Measurements from ENCODE around the gene USP17L22.
"Not testable (repeated sequence)": the region's sequence is repeated elsewhere in the genome, so short reads cannot be mapped to it uniquely, and the experiment has no call there.

USP17L22 gene, protein sequence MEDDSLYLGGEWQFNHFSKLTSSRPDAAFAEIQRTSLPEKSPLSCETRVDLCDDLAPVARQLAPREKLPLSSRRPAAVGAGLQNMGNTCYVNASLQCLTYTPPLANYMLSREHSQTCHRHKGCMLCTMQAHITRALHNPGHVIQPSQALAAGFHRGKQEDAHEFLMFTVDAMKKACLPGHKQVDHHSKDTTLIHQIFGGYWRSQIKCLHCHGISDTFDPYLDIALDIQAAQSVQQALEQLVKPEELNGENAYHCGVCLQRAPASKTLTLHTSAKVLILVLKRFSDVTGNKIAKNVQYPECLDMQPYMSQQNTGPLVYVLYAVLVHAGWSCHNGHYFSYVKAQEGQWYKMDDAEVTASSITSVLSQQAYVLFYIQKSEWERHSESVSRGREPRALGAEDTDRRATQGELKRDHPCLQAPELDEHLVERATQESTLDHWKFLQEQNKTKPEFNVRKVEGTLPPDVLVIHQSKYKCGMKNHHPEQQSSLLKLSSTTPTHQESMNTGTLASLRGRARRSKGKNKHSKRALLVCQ

DNA sequence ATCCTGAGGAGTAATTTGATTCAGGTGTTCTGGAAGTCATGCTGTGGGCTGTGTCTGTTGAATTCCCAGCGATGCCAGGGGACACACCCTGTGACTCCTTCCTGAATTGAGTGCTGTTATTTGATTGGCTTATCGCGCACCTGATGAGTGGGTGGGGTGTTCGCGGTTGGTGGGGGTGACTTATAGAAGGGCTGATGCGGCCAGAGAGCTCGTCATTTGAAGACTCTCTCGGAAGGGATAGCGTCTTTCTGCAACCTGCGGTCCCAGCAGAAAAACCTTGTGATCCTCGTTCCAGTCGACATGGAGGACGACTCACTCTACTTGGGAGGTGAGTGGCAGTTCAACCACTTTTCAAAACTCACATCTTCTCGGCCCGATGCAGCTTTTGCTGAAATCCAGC is at the start of gene USP17L22:
Gene USP17L22 (plus strand): TSS at position 301 of the 400 bp plus-strand sequence. CDS start 0 bp downstream, at position 301.
- DNase-seq, result not testable (repeated sequence)

DNA sequence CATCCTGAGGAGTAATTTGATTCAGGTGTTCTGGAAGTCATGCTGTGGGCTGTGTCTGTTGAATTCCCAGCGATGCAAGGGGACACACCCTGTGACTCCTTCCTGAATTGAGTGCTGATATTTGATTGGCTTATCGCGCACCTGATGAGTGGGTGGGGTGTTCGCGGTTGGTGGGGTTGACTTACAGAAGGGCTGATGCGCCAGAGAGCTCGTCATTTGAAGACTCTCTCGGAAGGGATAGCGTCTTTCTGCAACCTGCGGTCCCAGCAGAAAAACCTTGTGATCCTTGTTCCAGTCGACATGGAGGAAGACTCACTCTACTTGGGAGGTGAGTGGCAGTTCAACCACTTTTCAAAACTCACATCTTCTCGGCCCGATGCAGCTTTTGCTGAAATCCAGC is 47.6 kb upstream of the USP17L22 start, which contains the start of gene USP17L12:
Gene USP17L12 (plus strand): TSS at position 301 of the 400 bp plus-strand sequence. CDS start 0 bp downstream, at position 301.
- not testable (repeated sequence) for DNase-seq

DNA sequence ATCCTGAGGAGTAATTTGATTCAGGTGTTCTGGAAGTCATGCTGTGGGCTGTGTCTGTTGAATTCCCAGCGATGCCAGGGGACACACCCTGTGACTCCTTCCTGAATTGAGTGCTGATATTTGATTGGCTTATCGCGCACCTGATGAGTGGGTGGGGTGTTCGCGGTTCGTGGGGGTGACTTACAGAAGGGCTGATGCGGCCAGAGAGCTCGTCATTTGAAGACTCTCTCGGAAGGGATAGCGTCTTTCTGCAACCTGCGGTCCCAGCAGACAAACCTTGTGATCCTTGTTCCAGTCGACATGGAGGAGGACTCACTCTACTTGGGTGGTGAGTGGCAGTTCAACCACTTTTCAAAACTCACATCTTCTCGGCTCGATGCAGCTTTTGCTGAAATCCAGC is 42.8 kb upstream of the USP17L22 start, which contains the start of gene USP17L13:
Gene USP17L13 (plus strand): TSS at position 301 of the 400 bp plus-strand sequence. CDS start 0 bp downstream, at position 301.
- not testable (repeated sequence) for DNase-seq

DNA sequence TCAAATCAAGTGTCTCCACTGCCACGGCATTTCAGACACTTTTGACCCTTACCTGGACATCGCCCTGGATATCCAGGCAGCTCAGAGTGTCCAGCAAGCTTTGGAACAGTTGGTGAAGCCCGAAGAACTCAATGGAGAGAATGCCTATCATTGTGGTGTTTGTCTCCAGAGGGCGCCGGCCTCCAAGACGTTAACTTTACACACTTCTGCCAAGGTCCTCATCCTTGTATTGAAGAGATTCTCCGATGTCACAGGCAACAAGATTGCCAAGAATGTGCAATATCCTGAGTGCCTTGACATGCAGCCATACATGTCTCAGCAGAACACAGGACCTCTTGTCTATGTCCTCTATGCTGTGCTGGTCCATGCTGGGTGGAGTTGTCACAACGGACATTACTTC is 37.2 kb upstream of the USP17L22 start:
- not testable (repeated sequence) for DNase-seq

DNA sequence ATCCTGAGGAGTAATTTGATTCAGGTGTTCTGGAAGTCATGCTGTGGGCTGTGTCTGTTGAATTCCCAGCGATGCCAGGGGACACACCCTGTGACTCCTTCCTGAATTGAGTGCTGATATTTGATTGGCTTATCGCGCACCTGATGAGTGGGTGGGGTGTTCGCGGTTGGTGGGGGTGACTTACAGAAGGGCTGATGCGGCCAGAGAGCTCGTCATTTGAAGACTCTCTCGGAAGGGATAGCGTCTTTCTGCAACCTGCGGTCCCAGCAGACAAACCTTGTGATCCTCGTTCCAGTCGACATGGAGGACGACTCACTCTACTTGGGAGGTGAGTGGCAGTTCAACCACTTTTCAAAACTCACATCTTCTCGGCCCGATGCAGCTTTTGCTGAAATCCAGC is 33.3 kb upstream of the USP17L22 start, which contains the start of gene USP17L15:
Gene USP17L15 (plus strand): TSS at position 301 of the 400 bp plus-strand sequence. CDS start 0 bp downstream, at position 301.
- not testable (repeated sequence) for DNase-seq

DNA sequence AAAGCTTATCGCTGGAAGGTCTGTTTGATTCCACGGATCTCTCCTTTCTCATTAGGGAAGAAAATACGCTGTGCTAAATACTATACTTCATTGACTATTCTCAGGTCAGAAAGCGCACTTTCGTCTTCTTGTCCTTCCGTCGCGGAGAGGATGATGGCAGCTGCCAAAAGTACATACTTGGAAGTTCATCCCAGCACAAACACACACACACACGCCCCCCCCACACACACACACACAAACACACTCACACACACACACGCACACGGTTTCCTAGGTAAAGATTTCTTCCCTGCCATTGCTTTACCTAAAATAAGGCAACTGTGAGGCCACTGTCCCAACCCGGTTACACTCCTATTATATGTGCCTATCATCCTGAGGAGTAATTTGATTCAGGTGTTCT is 29.0 kb upstream of the USP17L22 start:
- DNase-seq, result peak; percentile 0

DNA sequence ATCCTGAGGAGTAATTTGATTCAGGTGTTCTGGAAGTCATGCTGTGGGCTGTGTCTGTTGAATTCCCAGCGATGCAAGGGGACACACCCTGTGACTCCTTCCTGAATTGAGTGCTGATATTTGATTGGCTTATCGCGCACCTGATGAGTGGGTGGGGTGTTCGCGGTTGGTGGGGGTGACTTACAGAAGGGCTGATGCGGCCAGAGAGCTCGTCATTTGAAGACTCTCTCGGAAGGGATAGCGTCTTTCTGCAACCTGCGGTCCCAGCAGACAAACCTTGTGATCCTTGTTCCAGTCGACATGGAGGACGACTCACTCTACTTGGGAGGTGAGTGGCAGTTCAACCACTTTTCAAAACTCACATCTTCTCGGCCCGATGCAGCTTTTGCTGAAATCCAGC is 23.8 kb upstream of the USP17L22 start, which contains the start of gene USP17L17:
Gene USP17L17 (plus strand): TSS at position 301 of the 400 bp plus-strand sequence. CDS start 0 bp downstream, at position 301.
- not testable (repeated sequence) for DNase-seq

DNA sequence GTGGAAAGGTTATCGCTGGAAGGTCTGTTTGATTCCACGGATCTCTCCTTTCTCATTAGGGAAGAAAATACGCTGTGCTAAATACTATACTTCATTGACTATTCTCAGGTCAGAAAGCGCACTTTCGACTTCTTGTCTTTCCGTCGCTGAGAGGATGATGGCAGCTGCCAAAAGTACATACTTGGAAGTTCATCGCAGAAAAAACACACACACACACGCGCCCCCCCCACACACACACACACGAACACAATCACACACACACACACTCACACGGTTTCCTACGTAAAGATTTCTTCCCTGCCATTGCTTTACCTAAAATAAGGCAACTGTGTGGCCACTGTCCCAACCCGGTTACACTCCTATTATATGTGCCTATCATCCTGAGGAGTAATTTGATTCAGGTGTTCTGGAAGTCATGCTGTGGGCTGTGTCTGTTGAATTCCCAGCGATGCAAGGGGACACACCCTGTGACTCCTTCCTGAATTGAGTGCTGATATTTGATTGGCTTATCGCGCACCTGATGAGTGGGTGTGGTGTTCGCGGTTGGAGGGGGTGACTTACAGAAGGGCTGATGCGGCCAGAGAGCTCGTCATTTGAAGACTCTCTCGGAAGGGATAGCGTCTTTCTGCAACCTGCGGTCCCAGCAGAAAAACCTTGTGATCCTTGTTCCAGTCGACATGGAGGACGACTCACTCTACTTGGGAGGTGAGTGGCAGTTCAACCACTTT is 19.3 kb upstream of the USP17L22 start, which contains the start of gene USP17L18:
Gene USP17L18 (plus strand): TSS at position 678 of the 728 bp plus-strand sequence. CDS start 0 bp downstream, at position 678.
- not testable (repeated sequence) for DNase-seq

DNA sequence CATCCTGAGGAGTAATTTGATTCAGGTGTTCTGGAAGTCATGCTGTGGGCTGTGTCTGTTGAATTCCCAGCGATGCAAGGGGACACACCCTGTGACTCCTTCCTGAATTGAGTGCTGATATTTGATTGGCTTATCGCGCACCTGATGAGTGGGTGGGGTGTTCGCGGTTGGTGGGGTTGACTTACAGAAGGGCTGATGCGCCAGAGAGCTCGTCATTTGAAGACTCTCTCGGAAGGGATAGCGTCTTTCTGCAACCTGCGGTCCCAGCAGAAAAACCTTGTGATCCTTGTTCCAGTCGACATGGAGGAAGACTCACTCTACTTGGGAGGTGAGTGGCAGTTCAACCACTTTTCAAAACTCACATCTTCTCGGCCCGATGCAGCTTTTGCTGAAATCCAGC is 14.3 kb upstream of the USP17L22 start, which contains the start of gene USP17L19:
Gene USP17L19 (plus strand): TSS at position 301 of the 400 bp plus-strand sequence. CDS start 0 bp downstream, at position 301.
- not testable (repeated sequence) for DNase-seq

DNA sequence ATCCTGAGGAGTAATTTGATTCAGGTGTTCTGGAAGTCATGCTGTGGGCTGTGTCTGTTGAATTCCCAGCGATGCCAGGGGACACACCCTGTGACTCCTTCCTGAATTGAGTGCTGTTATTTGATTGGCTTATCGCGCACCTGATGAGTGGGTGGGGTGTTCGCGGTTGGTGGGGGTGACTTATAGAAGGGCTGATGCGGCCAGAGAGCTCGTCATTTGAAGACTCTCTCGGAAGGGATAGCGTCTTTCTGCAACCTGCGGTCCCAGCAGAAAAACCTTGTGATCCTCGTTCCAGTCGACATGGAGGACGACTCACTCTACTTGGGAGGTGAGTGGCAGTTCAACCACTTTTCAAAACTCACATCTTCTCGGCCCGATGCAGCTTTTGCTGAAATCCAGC is 9.6 kb upstream of the USP17L22 start, which contains the start of gene USP17L20:
Gene USP17L20 (plus strand): TSS at position 301 of the 400 bp plus-strand sequence. CDS start 0 bp downstream, at position 301.
- DNase-seq, result not testable (repeated sequence)

DNA sequence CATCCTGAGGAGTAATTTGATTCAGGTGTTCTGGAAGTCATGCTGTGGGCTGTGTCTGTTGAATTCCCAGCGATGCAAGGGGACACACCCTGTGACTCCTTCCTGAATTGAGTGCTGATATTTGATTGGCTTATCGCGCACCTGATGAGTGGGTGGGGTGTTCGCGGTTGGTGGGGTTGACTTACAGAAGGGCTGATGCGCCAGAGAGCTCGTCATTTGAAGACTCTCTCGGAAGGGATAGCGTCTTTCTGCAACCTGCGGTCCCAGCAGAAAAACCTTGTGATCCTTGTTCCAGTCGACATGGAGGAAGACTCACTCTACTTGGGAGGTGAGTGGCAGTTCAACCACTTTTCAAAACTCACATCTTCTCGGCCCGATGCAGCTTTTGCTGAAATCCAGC is 4.8 kb upstream of the USP17L22 start, which contains the start of gene USP17L21:
Gene USP17L21 (plus strand): TSS at position 301 of the 400 bp plus-strand sequence. CDS start 0 bp downstream, at position 301.
- DNase-seq, result not testable (repeated sequence)

DNA sequence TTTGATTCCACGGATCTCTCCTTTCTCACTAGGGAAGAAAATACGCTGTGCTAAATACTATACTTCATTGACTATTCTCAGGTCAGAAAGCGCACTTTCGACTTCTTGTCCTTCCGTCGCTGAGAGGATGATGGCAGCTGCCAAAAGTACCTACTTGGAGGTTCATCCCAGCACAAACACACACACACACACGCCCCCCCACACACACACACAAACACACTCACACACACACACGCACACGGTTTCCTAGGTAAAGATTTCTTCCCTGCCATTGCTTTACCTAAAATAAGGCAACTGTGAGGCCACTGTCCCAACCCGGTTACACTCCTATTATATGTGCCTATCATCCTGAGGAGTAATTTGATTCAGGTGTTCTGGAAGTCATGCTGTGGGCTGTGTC is 4.3 kb downstream of the USP17L22 start:
- not testable (repeated sequence) for DNase-seq

All from CD4-positive, alpha-beta T cell treated with Interleukin-6 for 4 hours (primary cell).